GM19452 (cell line): ENCODE data around the gene WWOX.

ENCODE experiments used
- ATAC-seq: cut with Tn5 transposase; IDR thresholded peaks from one replicate; pipeline ENCODE4 v1.9.1; 2021; ENCODE audit not compliant: unreplicated experiment

WWOX gene

GRCh38 chr16:78192734-78193488 lies 93.5 kb downstream of the WWOX start:
- no peak for ATAC-seq

DNA sequence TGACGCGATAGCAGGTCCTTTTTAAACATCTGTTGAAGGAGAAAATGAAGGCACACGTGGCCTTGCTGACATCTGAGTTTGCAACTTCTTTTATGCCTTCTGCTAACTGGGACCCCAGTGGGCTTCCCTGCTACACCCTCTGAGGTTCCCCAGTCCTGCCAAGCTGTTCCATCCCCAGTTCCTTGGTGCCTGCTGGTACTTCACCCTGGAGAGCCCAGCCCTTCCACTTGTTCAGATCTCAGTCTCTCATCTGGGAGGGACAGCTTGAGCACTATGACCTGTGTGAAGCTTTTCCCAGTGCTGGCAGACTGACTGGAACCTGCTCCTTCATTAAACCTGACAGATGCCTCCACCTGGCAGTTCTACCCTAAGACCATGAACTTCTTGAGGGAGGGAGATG lies 95.5 kb downstream of the WWOX start:
- ATAC-seq, result no peak

DNA sequence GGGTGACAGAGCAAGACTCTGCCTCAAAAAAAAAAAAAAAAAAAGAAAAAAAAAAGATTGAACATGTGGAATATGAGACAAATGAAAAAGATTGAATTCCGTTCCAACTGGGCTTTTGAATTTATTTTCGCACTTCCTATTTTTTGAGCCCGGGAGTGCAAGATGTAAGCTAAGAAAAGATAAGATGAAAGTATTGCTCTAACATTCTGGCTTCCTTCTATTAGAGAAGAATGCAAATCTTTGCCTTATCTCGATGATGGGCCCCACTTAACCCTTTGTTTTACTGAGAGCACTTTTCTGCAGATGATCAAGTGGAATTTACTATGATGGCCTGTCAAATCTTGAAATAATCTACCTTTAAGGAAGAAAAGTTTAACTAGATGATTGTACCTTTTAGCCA lies 96.3 kb downstream of the WWOX start:
- no peak for ATAC-seq

DNA sequence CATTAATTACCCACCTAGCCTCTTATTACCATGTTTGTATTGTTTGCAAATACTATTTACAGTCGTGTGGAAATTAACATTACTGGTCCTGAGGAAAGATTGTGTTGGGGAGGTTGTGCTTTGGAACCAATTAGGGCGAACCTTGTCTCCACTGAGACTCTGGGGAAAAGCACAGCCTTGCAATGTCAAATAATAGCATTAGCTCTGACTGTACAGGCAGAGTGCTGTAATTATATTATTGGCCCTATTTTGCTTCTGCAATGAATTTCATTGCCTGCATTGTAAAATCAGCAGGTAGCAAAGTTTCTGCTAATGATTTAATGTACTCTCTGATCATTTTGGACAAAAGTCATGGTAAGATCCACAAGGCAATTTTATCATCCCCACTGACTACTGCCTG lies 97.0 kb downstream of the WWOX start:
- no peak for ATAC-seq

DNA sequence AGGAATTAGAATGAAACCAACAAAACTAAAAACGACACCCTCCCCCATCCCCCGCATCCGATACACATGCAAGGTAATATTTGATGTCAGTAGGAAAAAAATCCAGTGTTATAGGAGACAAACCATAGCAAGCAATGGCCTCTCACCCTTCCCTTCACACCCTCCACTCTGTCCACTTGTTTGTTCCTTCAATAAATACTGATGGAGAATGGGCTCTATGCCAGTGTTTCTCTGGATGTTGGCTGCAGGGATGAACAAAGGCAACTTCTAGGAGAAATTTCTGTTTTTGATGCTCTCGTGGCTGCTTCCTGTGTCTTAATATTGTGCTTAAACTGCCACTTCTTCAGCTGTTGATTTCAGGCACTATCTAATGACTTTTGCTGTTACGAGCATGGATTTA lies 98.8 kb downstream of the WWOX start:
- ATAC-seq, result no peak

DNA sequence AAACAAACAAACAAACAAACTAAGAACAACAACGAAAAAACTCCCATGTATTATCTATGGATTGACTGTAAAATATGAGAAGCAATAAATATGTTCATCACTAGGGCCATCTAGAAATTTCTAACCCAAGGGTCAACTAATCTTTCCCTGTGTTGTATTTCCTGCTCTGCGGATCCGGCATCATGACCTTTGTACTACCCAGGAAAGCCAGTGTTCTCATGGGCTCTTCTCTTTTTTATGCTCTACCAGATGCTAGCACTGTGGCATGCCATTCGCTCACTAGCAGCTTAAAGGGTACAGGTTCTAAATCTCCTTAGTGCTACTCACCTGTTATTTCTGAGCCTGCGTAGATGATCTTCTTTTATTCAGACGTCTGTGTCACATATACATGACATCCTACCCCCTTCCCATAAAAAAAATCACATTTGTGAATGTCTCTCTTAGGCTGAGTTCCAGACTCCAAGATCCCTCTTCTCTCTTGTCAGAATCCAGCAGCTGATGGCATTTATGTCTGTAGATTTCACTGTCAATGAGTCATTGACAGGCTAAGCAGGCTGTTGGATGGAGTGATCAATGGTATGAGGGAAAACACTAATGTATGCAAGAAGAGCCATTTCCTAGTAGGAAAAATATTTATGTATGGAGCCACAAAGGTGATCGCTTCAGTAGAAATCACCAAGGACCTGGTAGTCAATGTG lies 100.0 kb downstream of the WWOX start:
- ATAC-seq, result no peak

DNA sequence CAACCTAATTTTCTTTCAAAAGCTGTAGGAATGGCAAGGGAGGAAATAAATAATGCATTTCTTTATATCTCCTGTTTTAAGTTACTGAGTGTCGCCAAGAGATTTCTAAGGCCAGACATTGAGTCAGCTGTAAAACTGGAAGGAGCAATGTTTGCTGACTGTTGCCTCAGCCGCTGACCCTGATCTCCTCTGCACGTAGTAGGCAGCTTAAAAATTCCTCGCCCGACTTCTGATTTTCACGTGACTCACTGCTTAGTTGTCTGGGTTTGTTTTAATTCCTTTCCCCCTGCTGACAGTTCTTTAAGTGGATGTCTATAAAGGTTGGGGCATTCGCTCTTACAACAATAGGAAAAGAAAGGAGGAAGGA lies 100.6 kb downstream of the WWOX start:
- no peak for ATAC-seq

DNA sequence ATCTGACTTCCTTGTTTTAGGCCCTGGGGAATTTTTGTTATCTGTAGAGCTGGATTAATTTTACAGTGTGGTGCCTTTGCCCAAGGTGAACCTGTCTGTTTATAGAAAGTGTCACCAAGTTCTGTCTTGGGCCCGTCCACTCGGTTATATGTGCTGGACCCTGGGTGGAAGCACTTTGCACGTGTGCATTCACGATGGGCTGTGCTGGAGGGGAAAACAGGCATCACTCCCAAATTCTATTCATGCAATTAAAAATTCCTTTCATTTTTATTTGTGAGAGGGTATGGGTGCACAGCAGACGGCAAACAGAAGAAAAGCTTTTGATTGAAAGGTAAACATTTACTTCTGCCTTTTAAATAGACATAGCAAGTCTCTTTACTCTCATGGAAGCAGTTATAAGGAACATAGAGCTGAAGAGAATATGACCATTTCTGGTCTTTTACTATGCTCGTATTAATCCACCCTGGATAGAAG lies 101.2 kb downstream of the WWOX start:
- no peak for ATAC-seq

- no peak for ATAC-seq
Measured at GRCh38 chr16:78205506-78205905, 106.1 kb downstream of the WWOX start.

DNA sequence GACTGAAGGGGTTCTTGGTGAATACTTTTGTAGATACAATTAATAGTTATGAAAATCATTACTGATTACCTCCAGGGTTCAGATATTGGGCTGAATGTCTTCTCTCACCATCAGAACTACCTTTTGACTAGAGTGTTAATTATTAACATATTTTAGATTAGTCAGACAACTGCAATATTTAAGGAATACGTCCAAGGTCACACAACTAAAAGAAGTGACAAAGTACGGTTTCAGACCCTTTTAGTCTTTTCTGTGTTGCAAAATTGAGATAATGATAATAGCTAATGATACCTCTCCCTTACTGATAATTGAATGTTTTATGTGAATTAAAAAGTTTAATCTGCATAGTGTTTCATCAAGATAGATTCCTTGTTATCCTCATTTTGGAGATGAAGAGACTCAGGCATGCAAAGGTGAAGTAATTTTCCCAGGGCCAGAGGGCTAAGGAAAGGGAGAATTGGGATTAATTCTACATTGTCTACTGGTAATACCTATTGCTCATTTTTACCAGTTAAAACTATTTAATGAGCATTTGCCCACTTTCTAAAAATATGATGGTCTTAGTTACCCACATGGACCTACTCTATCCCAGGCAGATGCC lies 107.3 kb downstream of the WWOX start:
- no peak for ATAC-seq

GRCh38 chr16:78209951-78210661 lies 110.7 kb downstream of the WWOX start:
- no peak for ATAC-seq

DNA sequence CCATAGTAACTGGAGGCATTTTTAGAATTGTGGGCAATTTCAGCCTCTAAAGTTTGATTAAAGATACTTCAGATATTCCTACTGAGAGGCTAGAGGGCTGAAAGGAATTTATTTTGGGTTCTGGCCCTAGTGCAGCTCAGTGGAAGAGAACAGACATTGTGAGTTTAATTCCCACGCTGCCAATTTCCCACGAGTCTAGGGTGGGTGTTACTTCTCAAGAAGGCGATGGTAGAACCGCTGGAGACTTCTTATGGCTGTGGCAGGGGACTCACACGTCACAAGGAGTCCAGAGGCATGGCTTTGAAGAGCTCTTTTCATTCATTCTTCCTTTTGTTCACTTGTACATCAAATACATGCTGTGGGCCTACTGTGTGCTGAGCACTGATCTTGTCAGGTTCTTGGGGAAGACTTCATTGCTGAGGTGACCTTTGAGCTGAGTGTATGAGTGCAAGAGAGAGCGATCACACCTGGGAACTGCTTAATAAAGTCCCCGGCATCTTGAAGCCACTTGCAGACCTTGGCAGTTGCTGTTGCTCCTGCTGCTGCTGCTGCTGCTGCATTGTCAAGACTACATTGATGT lies 111.7 kb downstream of the WWOX start:
- ATAC-seq, result no peak

- no peak for ATAC-seq
Measured at GRCh38 chr16:78211946-78212345, 112.5 kb downstream of the WWOX start.

DNA sequence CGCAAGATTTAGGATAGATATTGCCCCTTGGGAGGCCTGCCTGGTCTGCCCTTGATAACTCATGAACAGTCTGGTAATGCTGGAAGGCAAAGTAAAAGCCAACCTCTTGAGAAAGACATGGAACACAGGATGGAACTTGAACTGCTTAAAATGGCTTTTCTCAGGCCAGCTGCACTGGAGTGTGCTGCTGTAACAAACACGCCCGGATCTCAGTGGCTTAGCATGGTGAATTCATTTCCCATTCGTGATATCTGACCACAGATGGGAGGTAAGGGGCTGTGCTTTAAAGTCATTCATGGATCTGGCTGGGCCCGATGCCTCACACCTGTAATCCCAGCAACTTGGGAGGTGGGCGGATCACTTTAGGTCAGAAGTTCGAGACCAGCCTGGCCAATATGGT lies 113.2 kb downstream of the WWOX start:
- ATAC-seq, result no peak

- ATAC-seq, result no peak
Measured at GRCh38 chr16:78213751-78214150, 114.3 kb downstream of the WWOX start.

GRCh38 chr16:78215222-78215621 lies 115.8 kb downstream of the WWOX start:
- no peak for ATAC-seq

GRCh38 chr16:78216166-78216745 lies 116.8 kb downstream of the WWOX start:
- no peak for ATAC-seq

DNA sequence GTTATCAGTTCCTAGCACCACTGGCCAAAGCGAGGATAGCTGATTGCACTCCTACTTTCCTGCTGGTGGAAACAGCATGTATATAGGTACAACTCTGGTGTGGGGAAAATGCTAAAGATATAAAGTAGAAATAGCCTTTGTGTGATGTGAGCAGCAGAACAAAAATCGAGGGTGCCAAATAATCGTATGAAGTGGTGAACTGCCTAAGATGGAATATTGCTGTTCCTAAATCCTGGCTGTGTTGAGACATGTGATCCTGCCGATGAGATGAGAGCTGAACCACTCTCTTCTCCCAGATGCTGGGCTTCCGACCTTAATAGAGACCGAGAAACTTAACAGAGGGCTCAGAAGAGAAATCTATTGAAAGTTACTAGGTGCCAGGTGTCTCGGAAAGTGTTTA lies 117.8 kb downstream of the WWOX start:
- no peak for ATAC-seq

- no peak for ATAC-seq
Measured at GRCh38 chr16:78218279-78218678, 118.8 kb downstream of the WWOX start.

- ATAC-seq, result no peak
Measured at GRCh38 chr16:78218856-78219651, 119.6 kb downstream of the WWOX start.
